Smooth muscle cell (in vitro differentiated cells): ENCODE measurements around the gene GAL3ST2. TPM values are rescaled to one million over a fixed set of nuclear protein-coding genes. Genes with fewer than 3 reads are reported as not detected.
"Not testable (repeated sequence)": the region's sequence is repeated elsewhere in the genome, so short reads cannot be mapped to it uniquely, and the experiment has no call there.

Source experiments
- DNase-seq: peaks from one replicate; lab custom pipeline; 2025; ENCODE audit not compliant: unreplicated experiment; lab: John Stamatoyannopoulos, UW
- H2AFZ ChIP-seq: fragments of 200-600 bp; sonication (generic); 2 replicates; pipeline ENCODE4 v1.6.0; 2016; ENCODE audit warnings: antibody characterized with exemption, low read depth, mild to moderate bottlenecking
- H3F3A ChIP-seq: fragments of 200-600 bp; sonication (generic); 2 replicates; pipeline ENCODE4 v1.6.0; 2017; ENCODE audit warnings: antibody characterized with exemption, low read depth
- H3K27ac ChIP-seq: fragments of 200-600 bp; sonication (generic); 2 replicates; pipeline ENCODE4 v1.5.1; 2016; ENCODE audit warnings: low read depth, mild to moderate bottlenecking
- H3K27me3 ChIP-seq: fragments of 200-600 bp; sonication (generic); 2 replicates; pipeline ENCODE4 v1.6.1; 2016; ENCODE audit warnings: low read depth, mild to moderate bottlenecking
- H3K36me3 ChIP-seq: fragments of 200-600 bp; sonication (generic); 2 replicates; pipeline ENCODE4 v1.5.1; 2016; ENCODE audit warnings: low read depth
- H3K4me1 ChIP-seq: fragments of 200-600 bp; sonication (generic); 2 replicates; pipeline ENCODE4 v1.5.1; 2016; ENCODE audit warnings: low read depth
- H3K4me2 ChIP-seq: fragments of 200-600 bp; sonication (generic); 2 replicates; pipeline ENCODE4 v1.6.0; 2016; ENCODE audit warnings: mild to moderate bottlenecking
- H3K4me3 ChIP-seq: fragments of 200-600 bp; sonication (generic); 2 replicates; pipeline ENCODE4 v1.5.1; 2016; ENCODE audit warnings: mild to moderate bottlenecking
- H3K79me2 ChIP-seq: fragments of 200-600 bp; sonication (generic); 2 replicates; pipeline ENCODE4 v1.6.0; 2016; ENCODE audit warnings: low read depth, mild to moderate bottlenecking
- H3K9ac ChIP-seq: fragments of 200-600 bp; sonication (generic); 2 replicates; pipeline ENCODE4 v1.6.0; 2016; ENCODE audit warnings: low read depth
- H3K9me3 ChIP-seq: fragments of 200-600 bp; sonication (generic); replicated peaks from 2 replicates; pipeline ENCODE4 v1.5.1; 2016; ENCODE audit warnings: low read depth
- H4K20me1 ChIP-seq: fragments of 200-600 bp; sonication (generic); 2 replicates; pipeline ENCODE4 v1.6.0; 2016; ENCODE audit warnings: low read depth
- CTCF ChIP-seq: fragments of 200-600 bp; sonication (generic); IDR thresholded peaks from 2 replicates; pipeline ENCODE4 v1.5.1; 2017; ENCODE audit warnings: borderline replicate concordance, mild to moderate bottlenecking, antibody characterized with exemption; ENCODE audit not compliant: insufficient read depth, poor library complexity, severe bottlenecking
- WGBS: methylation state at CpG from one replicate; pipeline ENCODE4 v1.1.7; 2016; ENCODE audit warnings: low lambda C conversion rate; 5-methylcytosine and 5-hydroxymethylcytosine counted together
- polyA plus RNA-seq: library from polyadenylated mRNA; unstranded; fragments of >200 nt; fragmentation: Nextera tagmentation; extraction: Ambion mirVana; gene quantifications from 2 replicates; pipeline ENCODE4 v1.2.1, GENCODE V29; 2016
- total RNA-seq: library from RNA; depleted of rRNA; stranded (reverse); fragments of >200 nt; gene quantifications from 2 replicates; pipeline ENCODE4 v1.2.3, GENCODE V29; 2014

Gene GAL3ST2
- total and polyA plus RNA-seq, 2 experiments from 2014 or later: 0.34 TPM; not detected in 1

- Histone ChIP-seq H3K4me1 (no peaks in the 10 kb centered on the region), H3K4me3 (no peak overlapping the region), H3F3A (peaks cover 7% of the 10 kb centered on the region), H3K27me3 (no peaks in the 10 kb centered on the region), H3K79me2 (no peaks in the 10 kb centered on the region), H3K27ac (no peak overlapping the region), H3K9me3 (peaks cover 5% of the 10 kb centered on the region), H2AFZ (no peak overlapping the region), H3K36me3 (no peaks in the 10 kb centered on the region), H4K20me1 (no peaks in the 10 kb centered on the region), H3K9ac (no peak overlapping the region), H3K4me2 (no peak overlapping the region)
- no peak for TF ChIP-seq CTCF
- WGBS: 87% methylated on average over 14 of the region's 14 CpGs
- no peak for DNase-seq
Measured at GRCh38 chr2:241822264-241822623, 45.6 kb downstream of the GAL3ST2 start.

- H3K27ac ChIP-seq, DNase-seq: not testable (repeated sequence)
- 93% methylated on average over 45 of the region's 45 CpGs for WGBS
Measured at GRCh38 chr2:241823531-241824437, 47.2 kb downstream of the GAL3ST2 start.

GRCh38 chr2:241827394-241827793, 50.8 kb downstream of the GAL3ST2 start:
- Histone ChIP-seq H3K9ac (no peak overlapping the region), H3K27me3 (no peaks in the 10 kb centered on the region), H3K36me3 (no peaks in the 10 kb centered on the region), H4K20me1 (no peaks in the 10 kb centered on the region), H3K4me2 (no peak overlapping the region), H3K4me3 (no peak overlapping the region), H3K79me2 (no peaks in the 10 kb centered on the region), H2AFZ (no peak overlapping the region), H3K27ac (no peak overlapping the region), H3F3A (peaks cover 7% of the 10 kb centered on the region), H3K4me1 (no peaks in the 10 kb centered on the region), H3K9me3 (peaks cover 6% of the 10 kb centered on the region)
- WGBS: 83% methylated on average over 2 of the region's 2 CpGs
- no peak for DNase-seq
- TF ChIP-seq CTCF: no peak

More at GRCh38 chr2:241823531-241824437, 47.2 kb downstream of the GAL3ST2 start:
- H3K36me3 ChIP-seq, H3K4me3 ChIP-seq, H3F3A ChIP-seq, H2AFZ ChIP-seq, H3K27me3 ChIP-seq, H3K79me2 ChIP-seq, H3K9ac ChIP-seq, H3K4me2 ChIP-seq, H4K20me1 ChIP-seq, H3K4me1 ChIP-seq, H3K9me3 ChIP-seq: not testable (repeated sequence)

- no peak for DNase-seq
- H3K9ac ChIP-seq: no peak overlapping the region
- H3K27ac ChIP-seq: no peak overlapping the region
- H4K20me1 ChIP-seq: no peaks in the 10 kb centered on the region
- no peaks in the 10 kb centered on the region for H3F3A ChIP-seq
- H3K4me3 ChIP-seq: no peak overlapping the region
- no peak overlapping the region for H3K4me2 ChIP-seq
- peaks cover 6% of the 10 kb centered on the region for H3K27me3 ChIP-seq
- TF ChIP-seq CTCF: no peak
- H2AFZ ChIP-seq: no peak overlapping the region
- H3K9me3 ChIP-seq: no peaks in the 10 kb centered on the region
- no peaks in the 10 kb centered on the region for H3K36me3 ChIP-seq
- no peaks in the 10 kb centered on the region for H3K79me2 ChIP-seq
- no peaks in the 10 kb centered on the region for H3K4me1 ChIP-seq
- 56% methylated on average over 13 of the region's 13 CpGs for WGBS
Measured at GRCh38 chr2:241833101-241833663, 56.6 kb downstream of the GAL3ST2 start.

- not testable (repeated sequence) for H3K27me3 ChIP-seq, H2AFZ ChIP-seq, H3K36me3 ChIP-seq, H3K4me1 ChIP-seq, H3F3A ChIP-seq, DNase-seq, H3K9me3 ChIP-seq, H3K4me2 ChIP-seq, H4K20me1 ChIP-seq, H3K79me2 ChIP-seq, H3K4me3 ChIP-seq, H3K9ac ChIP-seq, H3K27ac ChIP-seq
- WGBS: 94% methylated on average over 26 of the region's 28 CpGs
Measured at GRCh38 chr2:241833756-241834526, 57.3 kb downstream of the GAL3ST2 start.
